Upper lobe of right lung (tissue), 1 donor: ENCODE data around the gene HP1BP3. TPM values are rescaled to one million over a fixed set of nuclear protein-coding genes. Genes with fewer than 3 reads are reported as not detected.
A peak's percentile ranks its signal among the peaks of the same experiment; 100 is the strongest.

Source experiments
- ATAC-seq: fragments of 200-7000 bp; cut with Tn5 transposase; one replicate; pipeline ENCODE4 v1.9.1; 2020; ENCODE audit warnings: mild to moderate bottlenecking, moderate library complexity
- DNase-seq: peaks from one replicate; pipeline ENCODE4 v3.0.0-alpha.2; 2020
- H3K27ac ChIP-seq: fragments of 200-600 bp; one replicate; pipeline ENCODE4 v1.8.0; 2022
- H3K27me3 ChIP-seq: fragments of 200-600 bp; one replicate; pipeline ENCODE4 v1.8.0; 2022; ENCODE audit warnings: mild to moderate bottlenecking
- H3K36me3 ChIP-seq: fragments of 200-600 bp; one replicate; pipeline ENCODE4 v1.8.0; 2022
- H3K4me1 ChIP-seq: fragments of 200-600 bp; one replicate; pipeline ENCODE4 v1.8.0; 2022
- H3K4me3 ChIP-seq: fragments of 200-600 bp; one replicate; pipeline ENCODE4 v1.8.0; 2022; ENCODE audit warnings: mild to moderate bottlenecking
- H3K9me3 ChIP-seq: fragments of 200-600 bp; one replicate; pipeline ENCODE4 v1.8.0; 2022
- intact Hi-C: fragments of 100-400 bp; cut with DNase I; formaldehyde crosslinking; loops from one replicate; pipeline ENCODE4 v1.11.0; 2022
- total RNA-seq: library from RNA; stranded (reverse); fragmentation: NEBNext Ultra II Directional; extraction: Animal tissue kit (Norgen Biotek cat#: 25700); gene quantifications from one replicate; pipeline ENCODE4 v1.2.1, GENCODE V29; 2021
- TF ChIP-seq, protein P1 (sequence below): fragments of 200-600 bp; IDR thresholded peaks from one replicate; pipeline ENCODE4 v1.8.0; 2022; ENCODE audit warnings: antibody characterized with exemption
- donor health status: DM: no; HTN: yes; CAD: no; lungs with severe emphysema.

The HP1BP3 gene
- total RNA-seq, 1 donor from 2014 or later = 249 TPM

DNA sequence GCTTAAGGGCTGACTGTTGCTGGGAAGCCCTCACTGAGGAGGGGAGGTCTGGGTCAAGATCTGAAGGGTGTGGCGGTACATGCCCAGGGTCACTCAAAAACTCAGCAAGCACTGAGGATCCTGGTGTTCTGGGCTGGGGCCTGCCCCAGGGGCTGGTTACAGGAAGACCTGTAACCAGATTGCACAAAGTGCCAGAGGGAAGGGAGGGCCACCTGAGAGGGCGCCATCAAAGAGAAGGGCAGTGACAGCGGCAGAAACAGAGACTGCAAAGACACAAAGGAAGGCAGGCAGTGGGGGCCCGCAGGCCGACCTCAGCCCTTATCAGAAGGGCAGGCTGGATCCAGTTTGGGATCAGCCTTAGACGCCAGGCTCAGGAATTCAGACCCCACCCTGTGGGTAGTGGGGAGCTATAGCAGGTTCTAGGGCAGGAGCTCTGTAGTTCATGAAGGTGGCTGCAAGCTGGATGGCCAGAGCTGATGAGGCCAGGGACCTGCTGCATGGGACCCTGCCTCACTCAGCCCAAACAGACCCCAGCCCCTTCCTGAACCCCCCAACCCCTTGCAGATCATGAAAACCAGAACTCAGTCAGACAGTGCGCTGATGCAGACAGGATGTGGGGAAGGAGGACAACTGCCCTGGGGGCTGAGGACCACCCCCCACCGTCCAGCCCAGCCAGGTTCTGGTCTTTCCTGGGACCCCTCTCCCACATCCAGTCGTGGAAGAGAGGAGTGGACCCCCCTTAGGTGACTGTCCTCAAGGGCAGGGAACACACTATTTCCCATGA is 58.5 kb downstream of the HP1BP3 start:
- TF ChIP-seq, protein P1, sequence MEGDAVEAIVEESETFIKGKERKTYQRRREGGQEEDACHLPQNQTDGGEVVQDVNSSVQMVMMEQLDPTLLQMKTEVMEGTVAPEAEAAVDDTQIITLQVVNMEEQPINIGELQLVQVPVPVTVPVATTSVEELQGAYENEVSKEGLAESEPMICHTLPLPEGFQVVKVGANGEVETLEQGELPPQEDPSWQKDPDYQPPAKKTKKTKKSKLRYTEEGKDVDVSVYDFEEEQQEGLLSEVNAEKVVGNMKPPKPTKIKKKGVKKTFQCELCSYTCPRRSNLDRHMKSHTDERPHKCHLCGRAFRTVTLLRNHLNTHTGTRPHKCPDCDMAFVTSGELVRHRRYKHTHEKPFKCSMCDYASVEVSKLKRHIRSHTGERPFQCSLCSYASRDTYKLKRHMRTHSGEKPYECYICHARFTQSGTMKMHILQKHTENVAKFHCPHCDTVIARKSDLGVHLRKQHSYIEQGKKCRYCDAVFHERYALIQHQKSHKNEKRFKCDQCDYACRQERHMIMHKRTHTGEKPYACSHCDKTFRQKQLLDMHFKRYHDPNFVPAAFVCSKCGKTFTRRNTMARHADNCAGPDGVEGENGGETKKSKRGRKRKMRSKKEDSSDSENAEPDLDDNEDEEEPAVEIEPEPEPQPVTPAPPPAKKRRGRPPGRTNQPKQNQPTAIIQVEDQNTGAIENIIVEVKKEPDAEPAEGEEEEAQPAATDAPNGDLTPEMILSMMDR = no peak
- H3K27me3 ChIP-seq = peaks cover 20% of the 10 kb centered on the region
- no peaks in the 10 kb centered on the region for H3K9me3 ChIP-seq
- H3K36me3 ChIP-seq = no peaks in the 10 kb centered on the region
- H3K27ac ChIP-seq = no peak overlapping the region
- ATAC-seq (no peak), DNase-seq (peak; percentile 58)
- H3K4me1 ChIP-seq = peaks cover 15% of the 10 kb centered on the region
- H3K4me3 ChIP-seq = no peak overlapping the region
- intact Hi-C loops = no loop called here

DNA sequence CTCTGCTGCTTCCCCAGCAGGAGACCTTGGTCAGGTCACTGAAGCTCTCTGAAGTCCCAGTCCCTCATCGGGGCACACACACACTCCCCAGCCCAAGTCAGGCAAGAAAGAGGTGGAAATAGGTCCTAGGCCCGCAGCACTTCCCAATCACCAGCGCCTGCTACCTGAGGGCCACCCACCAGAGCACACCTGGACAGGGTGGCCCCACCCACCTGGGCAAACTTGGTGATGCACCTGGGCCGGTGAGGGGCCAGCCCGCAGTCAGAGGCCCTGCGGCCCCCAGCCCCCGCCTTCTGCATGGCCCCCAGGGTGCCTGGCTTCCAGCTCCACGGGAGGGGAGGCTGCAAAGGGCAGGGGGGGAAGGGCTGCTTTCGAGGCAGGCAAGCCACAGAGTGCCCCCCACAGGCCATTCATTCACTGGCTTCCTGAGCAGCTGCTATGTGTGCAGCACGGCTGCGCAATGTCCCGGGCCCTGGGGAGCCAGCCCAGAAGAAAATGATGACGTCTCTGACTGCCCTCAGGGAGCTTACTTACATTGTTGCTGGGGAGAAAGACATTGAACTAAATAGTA is 59.3 kb downstream of the HP1BP3 start:
- intact Hi-C loops = no loop called here
- no peak for ATAC-seq
- Histone ChIP-seq H3K27ac (no peak overlapping the region), H3K4me3 (no peak overlapping the region), H3K4me1 (peaks cover 8% of the 10 kb centered on the region), H3K27me3 (peaks cover 20% of the 10 kb centered on the region), H3K9me3 (no peaks in the 10 kb centered on the region), H3K36me3 (no peaks in the 10 kb centered on the region)
- TF ChIP-seq, protein P1 = no peak
- DNase-seq = peak; percentile 56

DNA sequence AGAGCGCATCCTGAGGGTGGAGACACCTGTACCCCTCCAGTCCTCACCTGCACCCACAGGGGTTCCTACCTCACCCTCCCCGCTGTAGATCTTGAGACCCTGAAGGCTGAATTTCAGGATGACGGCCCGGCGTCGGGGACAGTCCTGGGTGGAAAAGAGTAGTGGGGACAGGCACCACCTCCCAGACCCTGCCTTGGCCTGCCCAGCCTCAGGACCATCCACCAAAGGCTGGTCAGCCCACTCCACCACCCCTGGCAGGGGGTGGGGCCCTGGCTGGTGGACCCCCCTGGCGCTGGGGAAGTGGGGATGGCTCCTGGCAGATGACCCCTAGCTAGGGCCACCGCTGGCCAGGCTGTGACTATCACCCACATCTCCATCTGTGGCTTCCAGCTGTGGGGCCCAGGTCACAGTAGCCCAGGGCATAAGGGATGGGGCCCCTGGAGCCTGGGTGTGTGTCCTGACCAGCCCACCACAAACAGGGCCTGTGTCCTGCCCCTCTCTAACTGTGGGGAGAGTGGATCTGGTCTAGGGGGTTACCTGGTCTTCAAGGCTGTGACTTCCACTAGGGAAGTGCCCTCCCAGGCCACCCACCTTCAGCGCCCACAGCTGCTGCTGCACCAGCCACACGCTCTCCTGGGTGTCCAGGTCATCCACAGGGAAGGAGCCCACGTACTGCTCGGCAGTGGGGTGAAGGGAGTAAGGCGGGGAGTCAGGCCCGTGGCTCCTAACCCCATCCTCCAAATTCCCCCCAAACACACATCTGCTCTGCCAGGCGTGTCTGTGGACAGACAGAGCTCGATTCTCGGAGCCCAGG is 60.0 kb downstream of the HP1BP3 start:
- H3K9me3 ChIP-seq = no peaks in the 10 kb centered on the region
- H3K4me1 ChIP-seq = peaks cover under 1% of the 10 kb centered on the region
- DNase-seq = peak; percentile 61
- TF ChIP-seq, protein P1 = no peak
- intact Hi-C loops = no loop called here
- H3K36me3 ChIP-seq = no peaks in the 10 kb centered on the region
- no peak overlapping the region for H3K27ac ChIP-seq
- H3K4me3 ChIP-seq = no peak overlapping the region
- H3K27me3 ChIP-seq = peaks cover 20% of the 10 kb centered on the region
- ATAC-seq = no peak

DNA sequence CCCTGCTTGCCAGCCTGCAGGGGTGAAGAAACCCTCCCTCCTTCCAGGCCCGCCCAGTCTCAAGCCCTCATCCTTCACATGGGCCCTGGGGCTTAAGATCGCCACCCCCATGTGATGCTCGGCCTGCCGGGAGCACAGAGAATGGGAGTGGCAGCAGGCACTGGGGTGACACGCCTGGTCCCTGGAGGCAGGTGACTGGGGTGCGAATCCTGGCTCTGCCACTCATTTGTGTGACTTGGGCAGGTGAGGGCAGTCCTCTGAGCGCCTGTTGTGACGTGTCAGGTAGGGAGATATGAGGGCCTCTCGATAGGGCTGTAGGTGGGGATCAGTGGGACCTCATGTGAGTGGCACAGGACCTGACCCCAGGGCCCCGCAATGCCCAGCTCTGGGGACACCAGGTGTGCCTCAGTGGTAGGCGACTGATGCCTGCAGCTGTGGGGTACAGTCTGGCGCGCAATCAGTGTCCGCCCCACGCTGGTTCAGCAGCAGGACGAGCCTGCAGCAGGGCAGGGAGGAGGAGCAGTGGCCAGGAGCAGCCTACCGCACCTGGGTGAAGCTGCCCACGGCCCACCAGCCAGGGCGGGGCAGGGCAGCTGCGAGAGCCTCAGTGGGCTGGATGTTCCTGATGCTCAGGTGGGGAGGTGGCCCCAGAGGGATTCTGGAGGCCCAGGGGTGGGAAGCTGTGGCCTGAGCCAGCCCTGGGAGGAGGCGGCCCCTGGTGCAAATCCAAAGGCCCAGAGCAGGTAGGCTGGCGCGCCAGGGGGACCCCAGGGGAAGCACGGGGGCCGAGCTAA is 60.8 kb downstream of the HP1BP3 start:
- peak; percentile 59 for DNase-seq
- no peak for ATAC-seq
- intact Hi-C loops = no loop called here

More for the DNA sequence above, 60.8 kb downstream of the HP1BP3 start:
- TF ChIP-seq, protein P1 = no peak
- Histone ChIP-seq H3K9me3 (no peaks in the 10 kb centered on the region), H3K4me3 (no peak overlapping the region), H3K27ac (no peak overlapping the region), H3K4me1 (no peaks in the 10 kb centered on the region), H3K27me3 (peaks cover 15% of the 10 kb centered on the region), H3K36me3 (no peaks in the 10 kb centered on the region)
